ENCODE results near the gene ARPC4. TPM values are rescaled to one million over a fixed set of nuclear protein-coding genes. Genes with fewer than 3 reads are reported as not detected.

Gene ARPC4
- total RNA-seq, 1 experiment from 2014 or later = 239 TPM

DNA sequence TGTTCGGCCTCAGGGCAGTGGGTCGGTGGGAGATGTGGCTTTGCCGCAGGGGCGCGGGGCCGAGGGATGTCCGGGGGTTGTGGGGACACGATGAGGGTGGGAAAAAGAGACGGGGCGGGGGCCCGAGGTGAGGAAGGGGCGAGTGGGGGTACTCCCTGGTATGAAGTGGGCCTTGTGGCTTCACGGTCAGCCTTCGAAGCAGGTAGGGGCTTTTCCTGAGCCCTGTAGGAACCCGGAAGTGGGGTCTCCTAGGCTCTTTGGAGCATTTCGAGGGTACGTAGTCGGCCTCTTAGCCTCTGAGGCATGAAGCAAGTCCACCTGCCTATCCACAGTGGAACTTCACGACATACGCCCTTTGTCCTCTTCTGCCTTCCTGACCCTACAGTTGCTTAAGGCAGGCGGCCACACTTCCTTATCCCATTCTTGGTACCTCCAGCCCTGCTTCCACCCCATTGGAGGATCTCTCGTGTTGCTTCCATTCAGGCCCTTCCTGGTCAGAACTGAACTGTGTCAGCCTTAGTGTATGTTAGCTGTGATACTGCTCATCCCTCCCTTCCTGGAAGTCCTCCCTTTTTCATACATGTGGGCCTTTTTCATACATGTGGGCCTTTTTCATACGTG is 389 bp downstream of the ARPC4 start:
- Histone ChIP-seq H3K4me3 (ENCODE audit: insufficient read depth, low read depth, low read length) (peak overlapping the region; percentile 80), H3K27me3 (ENCODE audit: control insufficient read depth, insufficient read depth, low read length) (no peaks in the 10 kb centered on the region), H3K36me3 (replicated peaks; ENCODE audit: control insufficient read depth, insufficient read depth, low read length) (peaks cover 13% of the 10 kb centered on the region)
- no peak for DNase-seq

DNA sequence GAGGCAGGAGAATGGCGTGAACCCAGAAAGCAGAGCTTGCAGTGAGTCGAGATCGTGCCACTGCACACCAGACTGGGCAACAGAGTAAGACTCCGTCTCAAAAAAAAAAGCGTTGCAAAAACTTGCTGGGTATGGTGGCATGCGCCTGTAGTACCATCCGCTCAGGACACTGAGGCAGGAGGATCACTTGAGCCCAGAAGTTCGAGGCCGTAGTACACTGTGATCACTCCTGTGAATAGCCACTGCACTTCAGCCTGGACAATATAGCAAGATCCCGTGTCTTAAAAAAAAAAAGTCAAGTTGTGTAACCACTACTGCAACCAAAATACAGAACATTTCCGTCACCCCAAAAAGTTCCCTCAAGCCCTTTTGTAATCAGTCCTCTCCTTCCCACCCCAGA is 1.5 kb downstream of the ARPC4 start:
- no peak overlapping the region for H3K4me3 ChIP-seq (ENCODE audit: insufficient read depth, low read depth, low read length)
- DNase-seq = no peak
- H3K27me3 ChIP-seq (ENCODE audit: control insufficient read depth, insufficient read depth, low read length) = no peaks in the 10 kb centered on the region
- peaks cover 15% of the 10 kb centered on the region for H3K36me3 ChIP-seq (replicated peaks; ENCODE audit: control insufficient read depth, insufficient read depth, low read length)

- Histone ChIP-seq H3K36me3 (replicated peaks; ENCODE audit: control insufficient read depth, insufficient read depth, low read length) (peaks cover 19% of the 10 kb centered on the region), H3K4me3 (ENCODE audit: insufficient read depth, low read depth, low read length) (no peak overlapping the region), H3K27me3 (ENCODE audit: control insufficient read depth, insufficient read depth, low read length) (no peaks in the 10 kb centered on the region)
- no peak for DNase-seq
Measured at GRCh38 chr3:9795207-9795606, 2.3 kb downstream of the ARPC4 start.

DNA sequence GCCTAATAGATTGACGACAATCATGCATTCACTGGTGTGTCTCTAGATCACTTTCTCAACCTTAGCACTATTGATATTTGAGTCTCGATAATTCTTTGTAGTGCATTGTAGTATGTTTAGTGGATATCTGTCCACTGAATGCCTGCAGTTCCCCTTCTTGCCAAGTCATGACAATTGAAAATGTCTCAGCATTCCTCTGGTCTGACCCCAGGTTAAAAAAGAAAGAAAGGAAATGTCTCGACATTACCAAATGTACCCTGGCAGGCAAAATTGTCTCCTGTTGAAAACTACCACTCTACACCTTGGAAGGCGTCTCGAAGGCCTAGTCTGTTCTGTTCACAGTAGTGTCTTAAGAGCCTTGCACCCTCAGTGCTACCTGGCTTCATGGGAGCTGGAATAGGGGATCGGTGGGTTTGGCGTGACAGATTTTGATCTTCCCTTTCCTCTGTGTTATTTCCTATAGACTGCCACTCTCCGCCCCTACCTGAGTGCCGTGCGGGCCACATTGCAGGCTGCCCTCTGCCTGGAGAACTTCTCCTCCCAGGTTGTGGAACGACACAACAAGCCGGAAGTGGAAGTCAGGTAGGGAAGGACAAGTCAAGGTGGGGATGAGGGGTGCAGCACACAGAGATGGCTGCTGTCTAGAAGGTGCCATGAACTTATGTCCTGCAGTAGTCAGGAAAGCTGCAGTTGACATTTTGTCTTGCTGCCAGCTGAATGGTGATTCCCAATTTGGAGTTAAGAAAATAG is 4.5 kb downstream of the ARPC4 start:
- H3K36me3 ChIP-seq (replicated peaks; ENCODE audit: control insufficient read depth, insufficient read depth, low read length) = peaks cover 26% of the 10 kb centered on the region
- no peak for DNase-seq
- H3K27me3 ChIP-seq (ENCODE audit: control insufficient read depth, insufficient read depth, low read length) = no peaks in the 10 kb centered on the region
- no peak overlapping the region for H3K4me3 ChIP-seq (ENCODE audit: insufficient read depth, low read depth, low read length)

DNA sequence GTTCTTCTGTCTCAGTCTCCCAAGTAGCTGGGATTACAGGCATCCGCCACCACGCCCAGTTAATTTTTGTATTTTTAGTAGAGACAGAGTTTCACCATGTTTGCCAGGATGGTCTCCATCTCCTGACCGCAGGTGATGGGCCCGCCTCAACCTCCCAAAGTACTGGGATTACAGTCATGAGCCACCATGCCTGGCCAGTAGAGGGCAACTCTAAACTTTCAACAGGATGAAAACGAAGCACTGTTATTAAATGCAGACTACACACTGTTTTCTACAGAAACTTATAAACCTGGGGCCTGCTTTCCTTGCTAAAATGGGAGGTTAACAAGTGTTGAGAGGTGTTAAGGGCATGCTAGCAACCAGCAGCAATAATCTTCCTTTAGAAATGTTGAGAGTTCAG is 7.6 kb downstream of the ARPC4 start:
- no peak for DNase-seq
- Histone ChIP-seq H3K36me3 (replicated peaks; ENCODE audit: control insufficient read depth, insufficient read depth, low read length) (peaks cover 41% of the 10 kb centered on the region), H3K4me3 (ENCODE audit: insufficient read depth, low read depth, low read length) (no peak overlapping the region), H3K27me3 (ENCODE audit: control insufficient read depth, insufficient read depth, low read length) (no peaks in the 10 kb centered on the region)

GRCh38 chr3:9803494-9803893 is 10.6 kb downstream of the ARPC4 start:
- Histone ChIP-seq H3K27me3 (ENCODE audit: control insufficient read depth, insufficient read depth, low read length) (no peaks in the 10 kb centered on the region), H3K4me3 (ENCODE audit: insufficient read depth, low read depth, low read length) (no peak overlapping the region), H3K36me3 (replicated peaks; ENCODE audit: control insufficient read depth, insufficient read depth, low read length) (peaks cover 39% of the 10 kb centered on the region)
- DNase-seq = no peak

GRCh38 chr3:9804996-9805395 is 12.1 kb downstream of the ARPC4 start:
- peaks cover 30% of the 10 kb centered on the region for H3K36me3 ChIP-seq (replicated peaks; ENCODE audit: control insufficient read depth, insufficient read depth, low read length)
- H3K27me3 ChIP-seq (ENCODE audit: control insufficient read depth, insufficient read depth, low read length) = no peaks in the 10 kb centered on the region
- DNase-seq = no peak
- H3K4me3 ChIP-seq (ENCODE audit: insufficient read depth, low read depth, low read length) = no peak overlapping the region

GRCh38 chr3:9806137-9806536 is 13.3 kb downstream of the ARPC4 start:
- H3K4me3 ChIP-seq (ENCODE audit: insufficient read depth, low read depth, low read length) = no peak overlapping the region
- DNase-seq = no peak
- H3K27me3 ChIP-seq (ENCODE audit: control insufficient read depth, insufficient read depth, low read length) = peaks cover 8% of the 10 kb centered on the region; the same call in 1 of the 2 replicates
- H3K36me3 ChIP-seq (replicated peaks; ENCODE audit: control insufficient read depth, insufficient read depth, low read length) = peaks cover 25% of the 10 kb centered on the region

- DNase-seq = no peak
- H3K36me3 ChIP-seq (replicated peaks; ENCODE audit: control insufficient read depth, insufficient read depth, low read length) = peaks cover 18% of the 10 kb centered on the region
- no peak overlapping the region for H3K4me3 ChIP-seq (ENCODE audit: insufficient read depth, low read depth, low read length)
- H3K27me3 ChIP-seq (ENCODE audit: control insufficient read depth, insufficient read depth, low read length) = peaks cover 8% of the 10 kb centered on the region; the same call in 1 of the 2 replicates
Measured at GRCh38 chr3:9806688-9807589, 14.1 kb downstream of the ARPC4 start.

DNA sequence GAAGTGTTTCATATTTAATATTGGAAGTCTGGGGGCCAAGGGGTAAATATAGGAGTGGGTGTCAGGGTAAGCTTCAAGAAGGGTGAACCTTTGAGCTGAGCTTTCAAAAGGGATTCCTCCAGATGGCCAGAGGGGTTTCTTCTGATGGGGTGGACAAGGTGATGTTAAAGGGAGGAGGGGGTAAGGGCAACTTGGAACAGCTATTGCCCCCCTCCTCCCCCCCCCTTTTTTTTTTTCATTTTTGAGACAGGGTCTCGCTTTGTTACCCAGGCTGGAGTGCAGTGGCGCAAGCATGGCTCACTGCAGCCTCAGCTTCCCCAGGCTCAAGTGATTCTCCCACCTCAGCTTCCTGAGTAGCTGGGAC is 15.1 kb downstream of the ARPC4 start:
- no peak overlapping the region for H3K4me3 ChIP-seq (ENCODE audit: insufficient read depth, low read depth, low read length)
- DNase-seq = no peak
- peaks cover 18% of the 10 kb centered on the region for H3K36me3 ChIP-seq (replicated peaks; ENCODE audit: control insufficient read depth, insufficient read depth, low read length)
- H3K27me3 ChIP-seq (ENCODE audit: control insufficient read depth, insufficient read depth, low read length) = peaks cover 8% of the 10 kb centered on the region; the same call in 1 of the 2 replicates

GRCh38 chr3:9808345-9809037 is 15.6 kb downstream of the ARPC4 start:
- H3K4me3 ChIP-seq (ENCODE audit: insufficient read depth, low read depth, low read length) = no peak overlapping the region

GRCh38 chr3:9809239-9809614 is 16.3 kb downstream of the ARPC4 start:
- peak overlapping the region; percentile 67 for H3K4me3 ChIP-seq (ENCODE audit: insufficient read depth, low read depth, low read length)
- DNase-seq = no peak
- H3K36me3 ChIP-seq (replicated peaks; ENCODE audit: control insufficient read depth, insufficient read depth, low read length) = peaks cover 7% of the 10 kb centered on the region
- H3K27me3 ChIP-seq (ENCODE audit: control insufficient read depth, insufficient read depth, low read length) = peaks cover 8% of the 10 kb centered on the region; the same call in 1 of the 2 replicates

More at GRCh38 chr3:9808345-9809037, 15.6 kb downstream of the ARPC4 start:
- Histone ChIP-seq H3K36me3 (replicated peaks; ENCODE audit: control insufficient read depth, insufficient read depth, low read length) (peaks cover 13% of the 10 kb centered on the region), H3K27me3 (ENCODE audit: control insufficient read depth, insufficient read depth, low read length) (peaks cover 8% of the 10 kb centered on the region; the same call in 1 of the 2 replicates)
- peak; percentile 80 for DNase-seq

- Histone ChIP-seq H3K36me3 (replicated peaks; ENCODE audit: control insufficient read depth, insufficient read depth, low read length) (peaks cover 7% of the 10 kb centered on the region), H3K27me3 (ENCODE audit: control insufficient read depth, insufficient read depth, low read length) (peaks cover 8% of the 10 kb centered on the region; the same call in 1 of the 2 replicates), H3K4me3 (ENCODE audit: insufficient read depth, low read depth, low read length) (peak within 1 kb of the TSS; percentile 67)
Measured at GRCh38 chr3:9809615-9810432, 16.9 kb downstream of the ARPC4 start, which contains the start of gene TTLL3. TTLL3 (plus strand) TSS chr3:9810262; CDS start chr3:9810662, 400 bp downstream.

More at GRCh38 chr3:9809615-9810432, 16.9 kb downstream of the ARPC4 start, which contains the start of gene TTLL3:
- peak; percentile 92 for DNase-seq

Measured in H7 (cell line).